ENCODE measurements around the gene FOXR1. TPM values are rescaled to one million over a fixed set of nuclear protein-coding genes. Genes with fewer than 3 reads are reported as not detected.

Gene FOXR1
- total RNA-seq, 2 experiments from 2014 or later, result not detected

Small RNAs within 50 kb of the gene (microRNA-seq; reads per million reads assigned to microRNA genes)
- not detected for gene MIR3656 (ENCODE audit: borderline replicate concordance)

Other genes with a start within 250 kb of the FOXR1 start
- gene DDX6, start 180.6 kb upstream of the FOXR1 start, total RNA-seq, result 100 to 1,000 TPM; 175 to 178 TPM
- gene CXCR5, start 87.9 kb upstream of the FOXR1 start, total RNA-seq, result 10 to 100 TPM; 18.9 to 21.3 TPM
- 10 to 100 TPM; 34.5 to 58.5 TPM for gene BCL9L, start 45.8 kb upstream of the FOXR1 start, total RNA-seq
- under 1 TPM; 0.19 to 0.32 TPM for gene UPK2, start 15.5 kb upstream of the FOXR1 start, total RNA-seq
- 10 to 100 TPM; 23.7 to 26.2 TPM for gene CENATAC, start 26.4 kb downstream of the FOXR1 start, total RNA-seq
- 1,000 to 10,000 TPM; 1,590 to 1,820 TPM for gene RPS25, start 46.6 kb downstream of the FOXR1 start, total RNA-seq
- gene TRAPPC4, start 47.0 kb downstream of the FOXR1 start, total RNA-seq, result 10 to 100 TPM; 62.2 to 81.9 TPM
- 10 to 100 TPM; 26.2 to 36.2 TPM for gene SLC37A4, start 59.1 kb downstream of the FOXR1 start, total RNA-seq
- 100 to 1,000 TPM; 104 to 114 TPM for gene HYOU1, start 85.4 kb downstream of the FOXR1 start, total RNA-seq
- 10 to 100 TPM; 20.5 to 25.4 TPM for gene VPS11, start 96.1 kb downstream of the FOXR1 start, total RNA-seq
- 10 to 100 TPM; 39.8 to 41.8 TPM for gene HMBS, start 113.1 kb downstream of the FOXR1 start, total RNA-seq
- gene DPAGT1, start 130.1 kb downstream of the FOXR1 start, total RNA-seq, result 10 to 100 TPM; 57.8 to 73.5 TPM
- 10 to 100 TPM; 15.9 to 16.3 TPM for gene C2CD2L, start 135.6 kb downstream of the FOXR1 start, total RNA-seq
- gene HINFP, start 149.8 kb downstream of the FOXR1 start, total RNA-seq, result 10 to 100 TPM; 24.0 to 27.2 TPM
- not detected for gene ABCG4, start 177.3 kb downstream of the FOXR1 start, total RNA-seq
- gene NLRX1, start 197.0 kb downstream of the FOXR1 start, total RNA-seq, result 10 to 100 TPM; 18.2 to 25.0 TPM
- under 1 TPM in 1 of 2 experiments, not detected in 1; 0.21 TPM for gene NHERF4, start 213.7 kb downstream of the FOXR1 start, total RNA-seq
- 10 to 100 TPM; 29.3 to 33.2 TPM for gene CBL, start 234.6 kb downstream of the FOXR1 start, total RNA-seq

All from activated CD4-positive, alpha-beta T cell treated with anti-CD3 and anti-CD28 coated beads for 36 hours (primary cell).